Measurements from ENCODE around the gene VPS16.
"Not testable (repeated sequence)": the region's sequence is repeated elsewhere in the genome, so short reads cannot be mapped to it uniquely, and the experiment has no call there.

VPS16 gene

GRCh38 chr20:2872459-2873009, 32.0 kb downstream of the VPS16 start:
- peak; percentile 82 for DNase-seq

- peak; percentile 96 for DNase-seq
Observed at GRCh38 chr20:2873010-2873746, 32.6 kb downstream of the VPS16 start, which contains the start of gene PTPRA. Gene PTPRA (plus strand): TSS chr20:2873481. CDS start chr20:2964278, 90,797 bp downstream.

GRCh38 chr20:2873747-2874041, 33.1 kb downstream of the VPS16 start:
- no peak for DNase-seq

- DNase-seq: peak; percentile 15
Observed at GRCh38 chr20:2874456-2874855, 33.9 kb downstream of the VPS16 start.

- DNase-seq: no peak
Observed at GRCh38 chr20:2875690-2876203, 35.2 kb downstream of the VPS16 start.

GRCh38 chr20:2878515-2878914, 38.0 kb downstream of the VPS16 start:
- DNase-seq: no peak

GRCh38 chr20:2879146-2879545, 38.6 kb downstream of the VPS16 start:
- DNase-seq: no peak

GRCh38 chr20:2880650-2881049, 40.1 kb downstream of the VPS16 start:
- no peak for DNase-seq

- no peak for DNase-seq
Observed at GRCh38 chr20:2883726-2884637, 43.4 kb downstream of the VPS16 start.

- no peak for DNase-seq
Observed at GRCh38 chr20:2887715-2888114, 47.2 kb downstream of the VPS16 start.

GRCh38 chr20:2888224-2888955, 47.8 kb downstream of the VPS16 start:
- DNase-seq: no peak

GRCh38 chr20:2889209-2889608, 48.7 kb downstream of the VPS16 start:
- no peak for DNase-seq

GRCh38 chr20:2889797-2890196, 49.3 kb downstream of the VPS16 start:
- no peak for DNase-seq

- no peak for DNase-seq
Observed at GRCh38 chr20:2890742-2891141, 50.2 kb downstream of the VPS16 start.

- no peak for DNase-seq
Observed at GRCh38 chr20:2891343-2891742, 50.8 kb downstream of the VPS16 start.

GRCh38 chr20:2892376-2892775, 51.8 kb downstream of the VPS16 start:
- DNase-seq: no peak

- DNase-seq: no peak
Observed at GRCh38 chr20:2894221-2894620, 53.7 kb downstream of the VPS16 start.

- DNase-seq: not testable (repeated sequence)
Observed at GRCh38 chr20:2895154-2895553, 54.6 kb downstream of the VPS16 start.

GRCh38 chr20:2899243-2899642, 58.7 kb downstream of the VPS16 start:
- DNase-seq: no peak

- no peak for DNase-seq
Observed at GRCh38 chr20:2900845-2901592, 60.5 kb downstream of the VPS16 start.

GRCh38 chr20:2902291-2902690, 61.7 kb downstream of the VPS16 start:
- no peak for DNase-seq

- DNase-seq: no peak
Observed at GRCh38 chr20:2902818-2903217, 62.3 kb downstream of the VPS16 start.
